Activated naive CD8-positive, alpha-beta T cell treated with anti-CD3 and anti-CD28 coated beads, Interleukin-2, amount 50 U/mL, for 16 hours (primary cell): ENCODE data around the gene USP12.
"Not testable (repeated sequence)": the region's sequence is repeated elsewhere in the genome, so short reads cannot be mapped to it uniquely, and the experiment has no call there.

ENCODE experiments used
- DNase-seq: peaks from one replicate; pipeline ENCODE4 v3.0.0-alpha.2; 2020; ENCODE audit warnings: low read depth, low spot score

The USP12 gene

DNA sequence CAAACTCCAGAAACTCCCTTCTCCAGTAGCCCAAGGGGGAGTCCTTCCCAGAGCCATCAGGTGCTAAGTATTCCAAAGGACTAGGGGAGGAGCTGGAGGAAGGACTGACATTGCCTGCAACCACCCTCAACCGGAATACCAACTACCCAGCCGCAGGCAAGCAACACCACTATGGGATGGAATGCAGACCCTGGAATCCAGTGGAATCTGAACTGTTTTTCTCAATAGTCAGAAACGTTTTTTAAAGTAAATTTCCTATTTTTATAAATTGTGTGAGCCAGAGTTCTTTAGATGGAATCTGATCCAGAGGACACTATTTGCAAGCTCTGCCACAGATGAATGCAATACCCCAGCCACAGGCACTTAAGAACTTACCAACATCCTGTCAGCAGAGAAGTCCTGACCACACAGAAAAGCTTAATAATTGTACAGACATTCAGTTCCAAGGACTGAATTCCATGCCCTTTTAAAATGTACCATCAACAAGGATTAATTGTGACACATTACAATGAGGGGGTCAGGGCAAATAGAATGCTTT lies 92.1 kb downstream of the USP12 start:
- DNase-seq = no peak

DNA sequence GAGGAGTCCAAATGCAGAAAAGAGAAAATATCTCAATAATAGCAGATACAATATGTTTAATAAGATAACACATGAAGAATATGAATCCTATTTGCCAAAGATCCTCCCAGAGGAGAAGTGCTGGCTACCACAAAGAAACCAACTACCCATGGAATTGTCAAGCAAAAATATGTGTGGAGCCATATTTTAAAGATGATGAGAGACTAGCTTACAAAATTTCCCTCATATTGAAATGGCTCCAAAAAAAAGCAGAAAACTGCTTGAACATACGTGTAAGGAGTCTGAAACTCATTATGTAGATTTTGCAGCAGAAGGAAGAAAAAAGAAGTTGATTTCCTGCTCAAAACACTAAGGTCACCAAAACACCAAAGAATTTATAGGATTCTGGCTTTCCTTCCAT lies 94.2 kb downstream of the USP12 start:
- no peak for DNase-seq

DNA sequence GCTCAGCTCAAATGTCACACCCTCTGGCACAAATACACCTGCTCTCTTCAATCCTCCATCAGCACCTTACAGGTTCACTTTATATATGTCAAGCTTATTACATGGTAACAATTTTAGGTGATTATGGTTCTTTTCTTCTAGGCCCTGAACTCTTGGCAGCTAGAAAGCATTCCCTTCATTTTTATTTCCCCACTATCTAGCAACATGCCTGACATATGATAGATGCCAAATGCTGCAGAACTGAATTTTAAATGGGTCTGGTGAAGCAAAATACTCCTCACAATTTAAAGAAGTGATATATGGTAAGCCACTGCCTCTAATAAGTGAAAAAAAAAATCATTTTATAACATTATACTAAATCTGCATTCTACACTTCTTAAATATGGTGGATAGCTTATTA lies 95.2 kb downstream of the USP12 start:
- no peak for DNase-seq

DNA sequence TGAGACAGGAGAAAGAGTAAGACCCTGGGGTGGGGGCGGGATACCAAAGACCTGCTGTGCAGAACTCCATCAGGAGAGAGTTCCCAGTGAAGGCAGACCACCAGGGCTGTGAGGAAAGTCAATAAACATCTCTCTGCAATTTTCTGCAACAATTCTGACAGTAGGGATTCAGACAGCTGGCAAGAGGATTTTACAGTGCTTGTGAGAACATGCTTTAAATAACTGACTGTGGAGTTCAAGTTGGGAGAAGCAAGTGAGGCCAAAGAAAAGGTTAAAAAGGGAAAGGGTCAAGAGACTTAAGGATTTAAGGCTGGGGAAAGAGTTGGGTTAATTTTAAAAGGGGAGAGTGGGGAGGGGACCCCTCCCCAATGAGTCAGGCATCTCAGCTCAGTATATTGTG lies 98.4 kb downstream of the USP12 start:
- no peak for DNase-seq

DNA sequence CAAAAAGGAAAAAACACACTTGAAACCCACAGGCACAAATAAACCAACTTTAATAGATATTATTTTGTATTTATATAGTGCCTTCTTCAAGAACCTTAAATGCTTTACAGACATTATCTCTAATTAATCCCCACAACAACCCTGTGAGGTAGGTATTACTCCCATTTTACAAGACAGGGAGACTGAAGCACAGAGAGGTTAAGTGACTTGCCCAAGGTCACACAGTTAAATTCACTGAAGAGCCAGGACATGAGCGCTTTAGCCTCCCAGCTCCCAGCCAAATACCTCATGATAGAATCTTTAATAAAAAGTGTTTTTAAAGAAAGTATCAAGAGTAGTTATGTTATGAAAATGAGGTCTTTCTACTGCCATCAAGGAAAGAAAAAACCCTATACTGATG lies 105.5 kb downstream of the USP12 start:
- DNase-seq = not testable (repeated sequence)

DNA sequence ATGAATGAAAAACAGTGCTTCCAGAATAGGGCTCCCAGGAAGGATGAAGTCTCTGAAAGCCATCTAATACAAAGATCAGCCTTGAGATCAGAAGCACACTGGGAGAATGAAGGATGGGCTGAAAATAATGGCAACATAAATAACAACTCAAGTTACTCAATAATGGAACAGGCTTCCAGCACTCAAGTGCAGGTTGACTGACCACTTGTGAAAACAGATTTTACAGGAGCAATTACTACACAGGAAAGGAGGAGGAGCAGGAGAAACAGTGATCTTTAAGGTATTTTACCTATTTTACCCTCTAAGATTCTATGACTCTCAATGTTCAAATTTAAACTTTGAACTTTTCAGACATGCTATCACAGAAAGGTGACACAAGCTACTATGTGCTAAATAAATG lies 106.0 kb downstream of the USP12 start:
- no peak for DNase-seq

DNA sequence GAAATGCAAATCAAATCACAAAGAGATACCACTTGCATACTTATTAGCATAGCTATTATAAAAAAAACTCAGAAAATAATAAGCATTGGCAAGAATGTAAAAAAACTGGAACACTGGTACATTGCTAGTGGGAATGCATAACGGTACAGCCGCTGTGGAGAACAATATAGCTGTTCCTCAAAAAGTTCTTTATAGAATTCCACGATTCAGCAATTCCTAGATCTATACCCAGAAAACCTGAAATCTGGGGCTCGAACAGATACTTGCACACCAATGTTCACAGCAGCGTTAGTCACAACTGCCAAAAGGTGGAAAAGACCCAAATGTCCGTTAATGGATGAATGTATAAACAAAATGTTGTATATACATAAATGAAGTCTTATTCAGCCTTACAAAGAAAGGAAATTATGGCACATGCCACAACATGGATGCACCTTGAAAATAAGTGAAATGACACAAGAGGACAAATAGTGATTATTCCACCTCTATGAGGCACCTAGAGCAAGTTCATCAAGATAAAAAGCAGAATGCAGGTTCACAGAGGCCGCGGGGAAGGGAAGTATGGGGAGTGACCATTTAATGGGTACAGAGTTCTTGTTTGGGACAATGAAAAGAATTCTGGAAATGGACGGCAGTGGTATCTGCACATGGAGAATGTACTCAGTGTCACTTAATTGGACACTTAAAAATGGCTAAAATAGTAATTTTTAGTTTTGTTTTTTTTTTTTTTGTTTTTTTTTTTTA lies 107.2 kb downstream of the USP12 start:
- DNase-seq = no peak

DNA sequence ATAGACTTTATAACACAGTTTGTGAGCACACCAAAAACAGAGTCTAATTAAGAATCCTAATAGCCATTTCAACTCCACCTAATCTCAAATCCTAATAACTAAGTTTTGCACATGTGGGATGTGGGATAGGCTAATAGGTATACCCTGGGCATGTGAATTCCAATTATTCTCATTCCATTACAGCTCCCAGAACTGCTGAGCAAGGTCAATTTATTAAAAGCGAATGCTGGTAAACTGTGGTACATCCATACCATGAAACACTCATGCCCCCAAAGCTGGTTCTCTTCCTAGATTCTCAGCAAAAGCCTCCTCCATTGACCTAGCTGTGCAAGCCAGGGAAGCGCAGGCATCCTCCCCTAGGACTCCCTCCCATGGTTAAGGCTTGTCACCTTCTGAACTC lies 113.8 kb downstream of the USP12 start:
- no peak for DNase-seq

DNA sequence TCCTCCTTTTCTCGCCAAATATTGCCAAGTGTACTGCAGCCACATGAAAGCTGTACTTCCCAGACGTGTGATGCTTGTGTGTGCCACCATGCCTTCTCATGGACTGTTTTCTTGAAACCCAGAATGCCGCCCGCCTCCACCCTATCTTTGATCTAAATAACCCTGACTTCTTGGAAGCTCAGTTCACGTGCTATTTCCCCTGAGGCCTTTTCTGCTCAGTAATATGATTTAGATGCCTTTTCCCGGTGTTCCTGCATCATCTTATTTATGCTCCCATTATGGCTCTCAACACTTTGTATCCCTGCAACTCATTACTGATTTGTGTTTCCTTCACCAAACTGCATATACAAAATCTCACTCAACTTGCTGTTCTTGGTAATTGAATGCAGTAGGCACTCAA lies 116.1 kb downstream of the USP12 start:
- no peak for DNase-seq

DNA sequence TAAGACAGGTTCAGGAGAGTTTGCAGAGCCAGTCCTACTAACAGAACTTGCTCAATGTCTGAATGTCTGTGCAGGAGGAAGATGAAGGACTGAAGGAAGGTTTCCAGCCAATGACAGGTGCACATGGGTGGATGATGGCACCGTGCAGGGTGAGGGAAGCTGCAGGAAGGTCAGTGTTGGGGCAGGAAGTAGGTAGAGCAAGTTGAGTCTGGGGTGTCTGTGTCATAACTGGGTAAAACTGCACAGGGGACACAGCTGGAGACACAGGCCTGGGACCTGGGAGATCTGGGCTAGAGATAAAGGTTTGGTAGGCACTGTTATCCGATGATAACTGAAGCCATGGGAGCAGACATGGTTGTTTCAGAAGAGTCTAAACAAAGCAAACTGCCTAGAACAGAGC lies 116.9 kb downstream of the USP12 start:
- DNase-seq = no peak

DNA sequence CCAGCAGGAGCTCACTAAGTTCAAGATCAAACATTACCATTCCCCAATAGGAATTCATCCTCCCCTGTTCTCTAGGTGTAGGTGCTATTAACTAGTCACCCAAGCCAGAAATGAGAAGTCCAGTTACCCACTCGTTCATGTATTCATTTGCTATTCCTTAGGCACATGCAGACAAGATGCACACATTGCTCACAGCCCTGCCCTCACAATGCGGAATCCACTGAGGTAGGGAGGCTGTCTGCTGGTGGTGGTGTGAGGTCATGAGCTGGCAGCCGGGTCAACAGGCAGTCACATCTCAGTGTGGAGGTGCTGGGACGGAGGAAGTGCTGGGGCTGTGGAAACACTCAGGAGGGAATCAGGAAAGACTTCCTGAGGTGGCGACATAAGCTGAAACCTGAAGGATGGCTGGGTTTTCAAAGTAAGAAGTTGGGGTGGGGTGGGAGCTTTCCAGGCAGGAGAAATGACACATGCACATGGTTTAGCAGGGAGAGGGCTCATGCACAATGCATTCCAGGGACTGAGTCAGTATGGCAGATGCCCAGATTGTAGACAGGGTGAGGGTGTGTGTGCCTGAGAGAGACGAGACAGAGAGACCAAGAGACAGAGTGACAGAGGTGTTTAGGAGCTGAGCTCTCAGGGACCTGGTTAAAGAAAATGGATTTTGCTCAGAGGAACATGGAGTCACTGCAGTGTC lies 117.6 kb downstream of the USP12 start:
- no peak for DNase-seq

DNA sequence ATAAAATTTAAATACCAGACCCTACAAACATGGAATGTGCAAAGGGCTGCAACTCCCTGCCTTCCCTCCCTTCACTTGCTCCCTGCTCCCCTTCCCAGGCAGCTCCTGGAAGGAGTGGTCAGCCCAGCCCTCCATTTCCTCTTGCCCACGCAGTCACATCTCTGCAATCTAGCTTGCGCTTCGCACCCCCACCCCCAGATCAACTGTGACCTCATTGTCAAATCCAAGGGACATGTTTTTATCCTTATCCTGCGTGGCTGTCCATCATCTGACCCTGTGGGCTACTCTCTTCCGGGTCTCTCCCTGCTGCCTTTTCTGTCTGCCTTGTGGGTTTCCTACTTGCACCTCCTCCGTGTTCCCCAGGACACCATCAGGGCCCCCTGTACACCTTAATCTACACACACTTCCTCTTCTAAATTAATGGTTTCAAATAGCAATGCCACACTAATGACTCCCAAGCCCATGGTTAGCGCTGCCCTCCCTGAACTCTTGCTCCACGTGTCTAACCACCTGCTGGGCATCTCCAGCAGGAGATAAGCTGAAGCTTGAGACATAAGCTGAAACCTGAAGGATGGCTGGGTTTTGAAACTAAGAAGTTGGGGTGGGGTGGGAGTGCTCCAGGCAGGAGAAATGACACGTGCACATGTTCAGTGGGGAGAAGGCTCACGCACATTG lies 118.3 kb downstream of the USP12 start:
- DNase-seq = no peak

DNA sequence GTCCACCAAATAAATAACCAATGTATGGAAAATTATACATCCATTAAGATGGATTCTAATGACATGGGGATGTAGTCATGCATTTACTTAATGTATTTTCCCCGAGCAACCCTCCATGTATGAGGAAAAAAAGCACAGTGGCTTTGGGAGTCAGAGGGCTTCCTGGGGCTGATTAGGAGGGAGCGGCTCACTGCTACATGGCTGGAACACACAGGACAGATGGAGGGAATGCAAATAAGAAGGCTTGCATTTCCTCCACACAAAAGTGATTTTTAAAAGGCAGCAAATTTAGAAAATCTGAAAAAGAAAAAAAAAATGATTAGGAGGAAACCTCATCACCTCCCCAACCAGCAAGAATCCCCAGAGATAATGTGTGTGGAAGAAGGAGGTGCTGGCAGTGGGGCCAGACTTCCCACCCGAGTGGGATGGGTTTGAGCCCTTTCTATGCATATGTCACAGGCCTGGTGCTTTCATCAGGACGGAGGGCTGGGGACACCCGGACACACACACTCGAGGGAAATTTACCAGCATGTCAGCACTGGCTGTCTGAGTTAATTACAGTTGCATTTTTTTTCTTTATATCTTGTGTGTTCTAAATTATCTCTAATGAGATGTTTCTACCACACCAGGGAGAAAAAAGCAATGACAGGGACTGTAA lies 118.9 kb downstream of the USP12 start:
- DNase-seq = no peak

DNA sequence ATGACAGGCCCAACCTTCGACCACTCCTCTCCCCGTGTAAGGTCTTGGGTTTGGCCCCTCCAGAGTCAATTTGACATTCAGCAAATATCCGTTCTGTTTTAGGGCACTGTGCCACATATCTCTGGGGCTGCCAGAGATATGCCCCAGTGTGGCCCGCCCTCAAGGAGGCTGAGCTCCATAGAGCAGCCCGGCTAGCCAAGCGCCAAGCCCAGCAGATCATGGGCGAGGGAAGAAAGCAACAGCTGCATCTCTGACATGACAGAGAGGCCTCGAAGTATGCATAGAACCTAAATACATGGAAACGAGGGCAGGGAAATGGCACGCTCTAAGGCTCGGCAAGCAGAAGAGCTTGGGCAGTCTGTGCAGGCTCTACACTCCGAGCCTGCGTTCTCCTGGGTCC lies 124.5 kb downstream of the USP12 start:
- no peak for DNase-seq

DNA sequence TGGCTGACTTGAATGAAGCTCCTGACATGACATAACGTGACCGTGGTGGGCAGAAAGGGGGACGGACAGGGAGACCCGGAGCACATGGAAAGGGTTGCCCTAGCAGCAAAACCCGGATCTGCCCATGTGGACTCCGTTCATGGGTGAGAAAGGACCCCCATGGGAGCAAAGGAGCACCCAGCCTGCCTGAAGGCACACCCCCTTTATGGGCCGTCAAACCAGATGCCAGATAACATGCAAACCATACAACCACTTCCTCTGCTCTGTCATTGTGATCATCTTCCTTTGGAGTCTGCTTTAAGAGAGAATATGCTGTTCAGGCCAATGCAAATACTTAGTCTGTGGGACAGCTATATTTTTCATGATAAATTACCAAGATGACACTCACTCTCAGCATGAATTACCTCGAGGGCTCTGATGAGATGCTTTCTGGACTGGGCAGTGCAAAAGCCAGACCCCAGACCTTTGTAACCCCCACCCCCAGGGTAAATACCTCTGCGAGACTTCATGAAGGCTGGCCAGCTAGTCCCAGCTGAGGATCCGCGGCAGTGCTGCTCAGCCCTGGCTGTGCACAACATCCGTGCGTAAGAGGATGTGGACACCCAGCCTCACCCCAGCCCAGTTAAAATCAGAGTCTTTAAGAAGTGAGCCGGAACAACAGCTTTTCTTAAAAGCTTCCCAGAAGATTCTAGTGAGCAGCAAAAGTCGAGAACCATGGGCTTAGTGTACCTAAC lies 126.6 kb downstream of the USP12 start:
- DNase-seq = no peak

DNA sequence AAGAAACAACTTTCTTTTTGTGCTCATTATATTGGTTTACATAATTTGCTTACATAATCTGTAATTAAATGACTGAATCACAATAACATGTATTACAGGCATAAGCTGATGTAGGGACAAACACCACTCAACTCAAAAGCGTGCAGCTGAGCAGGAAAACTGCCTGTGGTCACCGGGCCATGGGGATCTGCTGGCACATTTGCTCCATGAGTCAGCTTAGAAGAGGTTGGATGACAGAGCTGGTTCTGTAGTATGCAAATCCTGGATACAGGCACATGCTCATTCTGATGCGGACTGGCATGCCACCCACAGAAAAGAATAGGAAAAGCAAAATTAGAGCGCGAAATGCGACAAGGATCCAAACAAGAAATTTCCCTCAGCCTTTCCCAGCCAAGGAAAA lies 128.6 kb downstream of the USP12 start:
- no peak for DNase-seq

DNA sequence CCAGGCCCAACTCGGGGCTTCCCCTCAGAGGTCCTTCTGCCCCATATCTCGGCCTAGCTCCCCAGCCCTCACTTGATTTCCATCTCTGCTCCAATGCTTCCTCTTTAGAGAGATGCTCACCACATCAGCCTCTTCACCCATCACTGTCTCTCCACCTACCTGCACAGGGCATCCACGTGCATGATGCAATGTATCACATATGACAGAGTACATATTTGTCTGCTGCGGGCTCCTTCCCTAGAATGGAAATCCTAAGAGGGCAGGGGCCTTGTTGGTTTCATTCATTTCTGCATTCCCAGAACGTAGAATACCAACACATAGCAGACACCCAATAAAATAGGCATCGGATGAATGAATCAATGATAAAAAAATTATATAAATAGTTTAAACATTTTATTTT lies 130.3 kb downstream of the USP12 start:
- DNase-seq = no peak

DNA sequence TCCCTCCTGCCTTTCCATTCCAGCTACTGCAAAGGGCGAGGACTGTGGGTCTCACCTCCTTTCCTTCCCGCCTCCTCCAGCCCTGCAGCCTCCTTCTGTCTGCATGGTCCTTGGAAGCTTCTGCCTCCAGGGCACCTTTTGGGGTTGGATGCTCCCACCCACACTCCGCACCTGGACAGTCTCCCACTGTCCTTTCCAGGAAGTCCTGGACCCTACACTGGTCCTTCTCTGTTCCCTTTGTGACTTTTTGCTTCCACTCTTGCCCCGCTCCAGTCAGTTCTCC lies 130.8 kb downstream of the USP12 start:
- DNase-seq = no peak

DNA sequence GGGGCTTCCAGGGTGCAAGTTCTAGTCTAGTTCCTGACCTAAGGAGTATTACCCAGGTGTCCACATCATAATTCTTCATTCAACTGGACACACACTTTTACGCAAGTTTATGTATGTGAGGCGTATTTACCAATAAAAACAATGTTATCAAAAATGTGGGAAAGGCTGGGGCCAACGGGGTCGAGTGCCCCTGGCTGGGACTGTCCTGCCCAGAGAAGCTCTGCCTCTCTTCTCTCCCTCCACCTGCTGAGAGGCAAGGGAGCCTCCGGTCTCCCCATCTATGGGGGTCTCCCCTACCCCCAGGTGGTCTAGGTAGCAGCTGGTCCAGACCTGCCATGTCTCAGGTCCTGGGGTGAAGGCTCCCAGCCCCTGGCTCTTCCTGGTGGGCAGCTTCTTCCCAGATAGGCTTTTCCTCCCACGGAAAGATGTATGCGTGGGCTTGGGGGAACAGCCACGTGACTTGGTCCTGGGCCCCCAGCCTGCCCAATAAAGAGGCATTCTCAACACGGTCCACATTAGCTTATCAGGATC lies 132.4 kb downstream of the USP12 start:
- no peak for DNase-seq

DNA sequence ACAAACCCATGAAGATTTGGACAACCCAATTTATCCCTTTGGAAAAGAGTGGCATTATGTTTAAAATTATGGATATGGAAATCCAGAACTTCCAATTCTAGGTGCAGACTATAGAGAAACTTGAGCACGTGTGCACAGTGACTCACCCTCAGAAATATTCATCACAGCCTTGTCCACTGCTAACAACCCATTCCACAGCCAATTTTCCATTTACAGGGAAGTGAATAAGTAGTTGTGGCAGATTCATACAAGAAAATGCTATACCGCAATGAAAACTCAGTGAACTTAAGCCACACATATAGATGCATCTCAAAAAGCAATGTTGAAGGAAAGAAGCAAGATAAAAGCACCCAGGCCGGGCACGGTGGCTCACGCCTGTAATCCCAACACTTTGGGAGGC lies 133.3 kb downstream of the USP12 start:
- no peak for DNase-seq

DNA sequence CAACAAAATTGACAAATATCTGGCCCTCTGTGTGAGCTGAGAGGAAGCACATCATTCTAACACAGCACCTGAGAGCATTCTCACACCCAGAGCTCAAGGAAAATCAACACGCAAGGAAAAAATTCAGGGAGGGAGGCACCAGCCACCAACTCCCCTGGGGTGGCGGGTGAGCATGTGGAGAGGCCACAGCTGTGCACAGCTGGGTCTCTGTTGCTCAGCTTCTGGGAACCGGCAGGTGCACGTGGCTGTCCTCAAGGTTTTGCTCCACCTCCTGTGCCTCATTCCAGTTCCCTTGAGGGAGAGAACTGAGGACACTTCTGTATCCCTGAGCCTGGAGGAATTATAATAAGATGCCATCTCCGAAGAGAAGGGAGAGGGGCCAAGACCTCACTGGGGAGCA lies 134.0 kb downstream of the USP12 start:
- no peak for DNase-seq

DNA sequence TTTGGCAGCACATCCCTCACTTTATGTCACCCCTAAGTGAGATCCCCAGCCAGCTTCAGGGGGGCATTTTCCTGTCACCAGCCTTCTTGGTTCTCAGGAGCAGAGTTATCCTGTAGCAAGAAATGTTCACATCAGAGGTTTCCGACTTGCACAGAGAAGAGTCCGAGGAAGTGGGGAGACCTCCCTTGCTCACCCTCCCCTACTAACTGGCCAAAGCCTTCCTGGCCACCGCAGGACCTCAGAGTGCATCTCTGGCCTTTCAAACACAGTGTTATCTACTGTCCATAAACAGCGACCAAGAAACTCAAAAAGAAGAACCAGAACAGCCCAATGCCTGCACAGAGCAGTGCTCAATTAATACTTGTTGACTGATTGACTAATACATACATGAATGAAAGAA lies 134.4 kb downstream of the USP12 start:
- no peak for DNase-seq
